ENCODE measurements around the gene MMP28. TPM values are rescaled to one million over a fixed set of nuclear protein-coding genes. Genes with fewer than 3 reads are reported as not detected.

Gene MMP28
- total RNA-seq, 2 donors from 2014 or later, result 5.0 to 10.3 TPM

Other genes starting within 250 kb of the MMP28 start
- not detected for gene SLFN14, start 234.8 kb downstream of the MMP28 start, total RNA-seq
- 1 to 10 TPM; 6.3 to 6.5 TPM for gene PEX12, start 217.1 kb downstream of the MMP28 start, total RNA-seq
- 100 to 1,000 TPM; 132 to 152 TPM for gene AP2B1, start 208.3 kb downstream of the MMP28 start, total RNA-seq
- gene RASL10B, start 64.0 kb downstream of the MMP28 start, total RNA-seq, result 10 to 100 TPM; 23.9 to 24.7 TPM
- 1 to 10 TPM in 1 of 2 donors, under 1 TPM in 1; 0.47 to 1.1 TPM for gene GAS2L2, start 42.4 kb downstream of the MMP28 start, total RNA-seq
- gene C17orf50, start 34.8 kb downstream of the MMP28 start, total RNA-seq, result not detected
- 100 to 1,000 TPM in 1 of 2 donors, 10 to 100 TPM in 1; 97.3 to 119 TPM for gene TAF15, start 13.8 kb upstream of the MMP28 start, total RNA-seq
- not detected for gene HEATR9, start 73.2 kb upstream of the MMP28 start, total RNA-seq
- gene CCL5, start 84.7 kb upstream of the MMP28 start, total RNA-seq, result 1 to 10 TPM; 1.7 to 8.6 TPM
- gene RDM1, start 135.1 kb upstream of the MMP28 start, total RNA-seq, result not detected
- gene LYZL6, start 148.1 kb upstream of the MMP28 start, total RNA-seq, result not detected
- gene CCL16, start 185.9 kb upstream of the MMP28 start, total RNA-seq, result under 1 TPM in 1 of 2 donors, not detected in 1; 0.27 TPM
- 10 to 100 TPM in 1 of 2 donors, 1 to 10 TPM in 1; 7.2 to 47.7 TPM for gene CCL14, start 191.1 kb upstream of the MMP28 start, total RNA-seq
- not detected for gene CCL15, start 205.9 kb upstream of the MMP28 start, total RNA-seq
- gene CCL23, start 222.3 kb upstream of the MMP28 start, total RNA-seq, result 1 to 10 TPM in 1 of 2 donors, not detected in 1; 1.8 TPM

Measured in left cardiac atrium (tissue), 2 donors.